ENCODE results near the gene TNIK.

GRCh38 chr3:171242170-171242569 lies 218.0 kb downstream of the TNIK start:
- no peak for TF ChIP-seq CTCF (IDR thresholded peaks at IDR 0.05; ENCODE audit: low read depth, low read length)
- no peak for TF ChIP-seq EZH2phosphoT487 (IDR thresholded peaks at IDR 0.05; ENCODE audit: low read depth)
